ENCODE results near the gene CREB3L2.
"Not testable (repeated sequence)": the region's sequence is repeated elsewhere in the genome, so short reads cannot be mapped to it uniquely, and the experiment has no call there.

The CREB3L2 gene

GRCh38 chr7:137984181-137985041 lies 17.5 kb downstream of the CREB3L2 start:
- Histone ChIP-seq H3K36me3 (ENCODE audit: control insufficient read depth, insufficient read depth, low read length) (no peaks in the 10 kb centered on the region), H3K27ac (ENCODE audit: low read depth, low read length) (peak overlapping the region; percentile 24), H3K9ac (ENCODE audit: low read length) (no peak overlapping the region), H3K4me1 (ENCODE audit: control insufficient read depth, insufficient read depth, low read length) (peaks cover 55% of the 10 kb centered on the region), H3K27me3 (ENCODE audit: control insufficient read depth, insufficient read depth, low read length) (no peaks in the 10 kb centered on the region), H3K4me3 (ENCODE audit: low read length) (no peak overlapping the region)

DNA sequence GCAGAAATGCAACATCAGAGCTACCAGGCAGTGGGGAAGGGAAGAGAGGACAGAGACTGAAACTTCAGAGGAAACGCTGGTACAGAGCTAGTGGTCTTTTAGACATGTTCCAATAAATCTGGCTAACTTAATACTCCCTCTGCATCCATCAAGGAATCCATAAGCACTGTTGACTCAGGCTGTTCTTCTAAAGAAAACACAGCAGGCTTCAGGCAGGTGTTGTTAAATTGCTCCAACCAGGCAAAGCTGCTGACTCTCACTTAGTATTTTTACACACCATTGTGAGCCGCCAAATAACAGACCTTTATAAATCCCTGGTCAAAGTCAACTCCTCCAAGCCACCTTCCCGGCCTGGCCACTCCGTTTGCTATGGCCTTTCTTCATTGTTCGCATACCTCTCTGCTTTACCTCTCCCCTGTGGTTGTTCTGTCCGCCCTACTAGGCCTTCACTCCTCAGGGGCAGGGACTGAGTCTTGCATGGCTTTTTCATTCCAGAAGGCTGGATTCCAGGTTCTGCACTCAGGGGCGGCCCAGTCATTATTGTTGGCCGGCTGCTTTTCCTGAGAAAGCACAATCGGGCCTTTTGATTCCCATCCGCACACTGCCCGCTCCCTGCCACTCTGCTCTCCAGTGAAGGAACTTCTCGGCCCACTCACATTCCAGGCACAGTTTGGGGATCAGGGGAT lies 18.4 kb downstream of the CREB3L2 start:
- H3K4me3 ChIP-seq (ENCODE audit: low read length): no peak overlapping the region
- peak overlapping the region; percentile 24 for H3K27ac ChIP-seq (ENCODE audit: low read depth, low read length)
- no peaks in the 10 kb centered on the region for H3K27me3 ChIP-seq (ENCODE audit: control insufficient read depth, insufficient read depth, low read length)
- H3K9ac ChIP-seq (ENCODE audit: low read length): no peak overlapping the region
- H3K36me3 ChIP-seq (ENCODE audit: control insufficient read depth, insufficient read depth, low read length): no peaks in the 10 kb centered on the region
- H3K4me1 ChIP-seq (ENCODE audit: control insufficient read depth, insufficient read depth, low read length): peaks cover 57% of the 10 kb centered on the region

- not testable (repeated sequence) for H3K9ac ChIP-seq (ENCODE audit: low read length); H3K36me3 ChIP-seq (ENCODE audit: control insufficient read depth, insufficient read depth, low read length)
- H3K4me1 ChIP-seq (ENCODE audit: control insufficient read depth, insufficient read depth, low read length): peaks cover 53% of the 10 kb centered on the region
These were observed 19.5 kb downstream of the CREB3L2 start for GRCh38 chr7:137982394-137982793.

GRCh38 chr7:137981668-137982067 lies 20.2 kb downstream of the CREB3L2 start:
- Histone ChIP-seq H3K4me1 (ENCODE audit: control insufficient read depth, insufficient read depth, low read length) (peaks cover 47% of the 10 kb centered on the region), H3K36me3 (ENCODE audit: control insufficient read depth, insufficient read depth, low read length) (no peaks in the 10 kb centered on the region)

More at GRCh38 chr7:137982394-137982793, 19.5 kb downstream of the CREB3L2 start:
- not testable (repeated sequence) for H3K27ac ChIP-seq (ENCODE audit: low read depth, low read length); H3K27me3 ChIP-seq (ENCODE audit: control insufficient read depth, insufficient read depth, low read length); H3K4me3 ChIP-seq (ENCODE audit: low read length)

DNA sequence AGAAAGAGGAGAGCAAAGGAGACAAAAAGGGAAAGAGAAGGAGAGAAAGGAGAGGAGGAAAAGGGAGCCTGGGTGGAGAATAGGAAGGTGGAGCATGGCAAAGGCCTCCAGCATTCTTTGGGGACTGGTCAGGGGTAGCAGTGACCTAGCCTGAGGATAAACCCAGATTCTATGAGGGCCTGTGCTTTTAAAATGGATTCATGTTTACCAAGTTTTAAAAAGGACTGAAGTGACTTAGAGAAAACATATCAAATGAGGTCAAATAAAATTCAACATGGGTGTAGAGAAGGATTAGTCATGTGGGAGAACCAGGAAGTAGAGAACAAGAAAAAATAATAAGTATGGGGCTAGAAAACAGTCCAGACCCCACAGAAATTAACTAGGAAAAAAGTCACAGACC lies 20.7 kb downstream of the CREB3L2 start:
- Histone ChIP-seq H3K4me1 (ENCODE audit: control insufficient read depth, insufficient read depth, low read length) (peaks cover 44% of the 10 kb centered on the region), H3K36me3 (ENCODE audit: control insufficient read depth, insufficient read depth, low read length) (no peaks in the 10 kb centered on the region), H3K9ac (ENCODE audit: low read length) (no peak overlapping the region), H3K27me3 (ENCODE audit: control insufficient read depth, insufficient read depth, low read length) (no peaks in the 10 kb centered on the region), H3K4me3 (ENCODE audit: low read length) (no peak overlapping the region), H3K27ac (ENCODE audit: low read depth, low read length) (peak overlapping the region; percentile 30)

More at GRCh38 chr7:137981668-137982067, 20.2 kb downstream of the CREB3L2 start:
- Histone ChIP-seq H3K9ac (ENCODE audit: low read length) (no peak overlapping the region), H3K27ac (ENCODE audit: low read depth, low read length) (peak overlapping the region; percentile 30), H3K27me3 (ENCODE audit: control insufficient read depth, insufficient read depth, low read length) (no peaks in the 10 kb centered on the region), H3K4me3 (ENCODE audit: low read length) (no peak overlapping the region)

DNA sequence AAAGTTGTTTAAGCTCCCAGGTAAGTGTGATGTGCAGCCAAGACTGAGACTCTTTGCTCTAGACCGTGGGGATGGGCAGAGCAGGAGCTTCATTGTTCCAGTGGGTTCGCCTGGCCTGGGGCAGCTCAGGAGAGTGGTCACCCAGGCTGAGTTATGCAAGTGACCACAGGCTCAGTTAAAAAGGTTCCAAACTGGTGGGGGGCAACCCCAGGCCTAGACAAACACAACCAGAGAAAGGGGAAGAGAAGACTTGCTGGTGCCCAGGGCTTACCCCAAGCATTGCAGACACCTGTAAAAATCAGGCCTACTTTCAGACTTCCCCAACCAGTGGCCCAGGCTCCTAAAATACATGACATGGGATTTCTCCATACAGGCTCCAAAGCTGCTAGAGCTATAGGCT lies 21.6 kb downstream of the CREB3L2 start:
- Histone ChIP-seq H3K36me3 (ENCODE audit: control insufficient read depth, insufficient read depth, low read length) (no peaks in the 10 kb centered on the region), H3K27me3 (ENCODE audit: control insufficient read depth, insufficient read depth, low read length) (no peaks in the 10 kb centered on the region), H3K9ac (ENCODE audit: low read length) (no peak overlapping the region), H3K27ac (ENCODE audit: low read depth, low read length) (peak overlapping the region; percentile 14), H3K4me1 (ENCODE audit: control insufficient read depth, insufficient read depth, low read length) (peaks cover 48% of the 10 kb centered on the region), H3K4me3 (ENCODE audit: low read length) (no peak overlapping the region)

GRCh38 chr7:137978464-137979237 lies 23.2 kb downstream of the CREB3L2 start:
- Histone ChIP-seq H3K4me1 (ENCODE audit: control insufficient read depth, insufficient read depth, low read length) (peaks cover 46% of the 10 kb centered on the region), H3K9ac (ENCODE audit: low read length) (no peak overlapping the region), H3K36me3 (ENCODE audit: control insufficient read depth, insufficient read depth, low read length) (no peaks in the 10 kb centered on the region), H3K27ac (ENCODE audit: low read depth, low read length) (peak overlapping the region; percentile 60), H3K27me3 (ENCODE audit: control insufficient read depth, insufficient read depth, low read length) (no peaks in the 10 kb centered on the region), H3K4me3 (ENCODE audit: low read length) (no peak overlapping the region)

DNA sequence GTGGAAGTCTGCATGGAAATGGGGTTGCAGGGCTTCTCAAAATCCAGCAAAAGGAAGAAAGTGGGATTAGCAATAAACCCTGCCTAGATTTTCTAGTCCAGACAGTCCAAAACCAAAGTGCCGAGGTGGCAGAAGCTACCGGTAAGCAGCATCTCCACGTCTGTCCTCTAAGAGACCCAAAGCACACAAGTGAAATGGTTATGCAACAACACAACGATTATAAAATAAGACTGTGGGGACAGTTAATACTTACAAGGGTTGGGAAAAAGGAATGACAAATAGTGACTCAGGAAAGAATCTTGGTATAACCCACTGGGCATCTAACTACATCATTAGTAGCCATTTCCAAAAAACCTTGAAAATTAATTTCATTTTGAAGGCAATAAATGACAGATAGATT lies 24.7 kb downstream of the CREB3L2 start:
- Histone ChIP-seq H3K9ac (ENCODE audit: low read length) (no peak overlapping the region), H3K27ac (ENCODE audit: low read depth, low read length) (no peak overlapping the region), H3K27me3 (ENCODE audit: control insufficient read depth, insufficient read depth, low read length) (no peaks in the 10 kb centered on the region), H3K36me3 (ENCODE audit: control insufficient read depth, insufficient read depth, low read length) (no peaks in the 10 kb centered on the region), H3K4me3 (ENCODE audit: low read length) (no peak overlapping the region), H3K4me1 (ENCODE audit: control insufficient read depth, insufficient read depth, low read length) (peaks cover 45% of the 10 kb centered on the region)

DNA sequence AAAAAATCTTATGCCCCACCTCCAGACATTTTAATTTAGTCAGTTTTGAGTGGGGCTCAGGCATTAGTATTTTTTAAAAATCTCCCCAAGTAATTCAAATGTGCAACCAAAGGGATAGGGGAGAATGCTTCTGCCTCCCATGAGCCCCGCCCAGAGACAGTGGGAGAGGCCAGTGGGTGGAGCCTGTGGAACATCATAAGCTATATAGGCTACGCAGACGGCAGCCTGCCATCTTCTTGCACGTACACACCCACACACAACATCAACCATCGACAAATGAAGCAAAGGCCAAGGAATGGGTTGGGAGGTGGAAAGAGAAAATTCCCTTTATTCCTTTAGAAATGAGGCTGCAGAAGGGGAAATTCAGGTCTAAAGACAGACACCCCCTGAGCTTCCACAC lies 25.2 kb downstream of the CREB3L2 start:
- Histone ChIP-seq H3K4me3 (ENCODE audit: low read length) (no peak overlapping the region), H3K9ac (ENCODE audit: low read length) (no peak overlapping the region), H3K27ac (ENCODE audit: low read depth, low read length) (peak overlapping the region; percentile 4), H3K4me1 (ENCODE audit: control insufficient read depth, insufficient read depth, low read length) (peaks cover 40% of the 10 kb centered on the region), H3K27me3 (ENCODE audit: control insufficient read depth, insufficient read depth, low read length) (no peaks in the 10 kb centered on the region), H3K36me3 (ENCODE audit: control insufficient read depth, insufficient read depth, low read length) (no peaks in the 10 kb centered on the region)

GRCh38 chr7:137976232-137976631 lies 25.7 kb downstream of the CREB3L2 start:
- H3K4me3 ChIP-seq (ENCODE audit: low read length): no peak overlapping the region
- H3K9ac ChIP-seq (ENCODE audit: low read length): no peak overlapping the region
- no peaks in the 10 kb centered on the region for H3K27me3 ChIP-seq (ENCODE audit: control insufficient read depth, insufficient read depth, low read length)
- no peaks in the 10 kb centered on the region for H3K36me3 ChIP-seq (ENCODE audit: control insufficient read depth, insufficient read depth, low read length)
- peak overlapping the region; percentile 86 for H3K27ac ChIP-seq (ENCODE audit: low read depth, low read length)
- H3K4me1 ChIP-seq (ENCODE audit: control insufficient read depth, insufficient read depth, low read length): peaks cover 36% of the 10 kb centered on the region

GRCh38 chr7:137975768-137976167 lies 26.1 kb downstream of the CREB3L2 start:
- Histone ChIP-seq H3K27ac (ENCODE audit: low read depth, low read length) (peak overlapping the region; percentile 86), H3K4me3 (ENCODE audit: low read length) (no peak overlapping the region), H3K4me1 (ENCODE audit: control insufficient read depth, insufficient read depth, low read length) (peaks cover 34% of the 10 kb centered on the region), H3K36me3 (ENCODE audit: control insufficient read depth, insufficient read depth, low read length) (no peaks in the 10 kb centered on the region), H3K9ac (ENCODE audit: low read length) (no peak overlapping the region), H3K27me3 (ENCODE audit: control insufficient read depth, insufficient read depth, low read length) (no peaks in the 10 kb centered on the region)

GRCh38 chr7:137975221-137975620 lies 26.7 kb downstream of the CREB3L2 start:
- peak overlapping the region; percentile 9 for H3K4me3 ChIP-seq (ENCODE audit: low read length)
- peak overlapping the region; percentile 86 for H3K27ac ChIP-seq (ENCODE audit: low read depth, low read length)
- no peak overlapping the region for H3K9ac ChIP-seq (ENCODE audit: low read length)
- H3K27me3 ChIP-seq (ENCODE audit: control insufficient read depth, insufficient read depth, low read length): no peaks in the 10 kb centered on the region
- peaks cover 39% of the 10 kb centered on the region for H3K4me1 ChIP-seq (ENCODE audit: control insufficient read depth, insufficient read depth, low read length)
- H3K36me3 ChIP-seq (ENCODE audit: control insufficient read depth, insufficient read depth, low read length): no peaks in the 10 kb centered on the region

Data from rectal smooth muscle tissue (tissue), 1 donor.